ENCODE measurements around the gene LGALS7B. TPM values are rescaled to one million over a fixed set of nuclear protein-coding genes. Genes with fewer than 3 reads are reported as not detected.

Gene LGALS7B
- total and polyA plus RNA-seq, 5 donors from 2014 or later = not detected

DNA sequence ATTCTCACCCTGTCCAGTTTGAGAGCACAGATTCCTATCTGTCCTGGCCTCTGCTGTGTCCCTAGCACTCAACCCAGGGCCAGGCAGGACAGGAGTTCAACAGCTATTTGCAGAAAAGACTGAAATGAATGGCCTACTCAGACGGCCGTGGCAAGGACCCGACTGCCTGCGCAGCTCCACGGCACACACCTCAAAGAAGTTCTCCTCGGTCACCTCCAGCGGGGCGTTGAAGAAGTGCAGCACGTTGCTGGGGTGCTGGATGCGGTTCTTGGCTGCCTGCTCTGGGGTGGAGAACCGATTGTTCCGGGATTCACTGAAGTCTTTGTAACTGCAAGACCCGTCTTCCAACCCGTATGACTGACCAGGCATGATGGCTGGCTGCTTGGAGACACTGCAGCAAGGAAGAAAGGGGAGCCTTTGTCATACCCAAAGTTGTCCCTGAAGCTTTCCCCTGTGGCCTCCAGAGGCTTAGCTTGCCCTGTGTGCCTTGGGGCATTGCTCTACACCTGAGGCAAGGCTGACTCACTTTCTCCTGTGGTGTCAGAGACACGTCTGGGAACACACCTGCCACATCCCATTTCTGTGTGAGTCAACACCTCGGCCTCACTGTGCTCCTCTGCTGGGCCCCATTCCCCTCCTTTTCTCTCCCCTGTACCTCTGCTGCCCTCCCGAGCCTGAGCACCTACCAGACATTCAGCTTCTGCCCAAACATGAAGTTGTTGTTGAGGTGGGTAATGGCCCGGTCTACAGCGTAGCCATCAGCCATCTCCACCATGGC, 49.4 kb downstream of the LGALS7B start:
- Mint-ChIP-seq H3K36me3 (peaks cover 49% of the 10 kb centered on the region), H3K4me1 (peaks cover 13 to 45% (median 30%) of the 10 kb centered on the region in 4 donors), H3K4me3 (peak overlapping the region in 2 of 4 donors; percentile 11 to 21), H3K27ac (no peak overlapping the region), H3K9me3 (peaks cover 0 to 5% (median 0%) of the 10 kb centered on the region in 7 donors), H3K27me3 (peaks cover 11% of the 10 kb centered on the region)
- ATAC-seq (ENCODE audit: low read depth in 2 of 2) (no peak), DNase-seq (no peak)
- Histone ChIP-seq H3K27me3 (ENCODE audit: control insufficient read depth, insufficient read depth, low read length) (no peaks in the 10 kb centered on the region), H3K4me1 (ENCODE audit: control insufficient read depth, insufficient read depth, low read length, poor library complexity, severe bottlenecking) (peaks cover 33% of the 10 kb centered on the region), H3K9me3 (ENCODE audit: control insufficient read depth in 2 of 2, low read length in 2 of 2) (no peaks in the 10 kb centered on the region), H3K4me3 (ENCODE audit: low read depth, low read length) (no peak overlapping the region), H3K36me3 (ENCODE audit: control insufficient read depth, insufficient read depth, low read length) (peaks cover 74% of the 10 kb centered on the region), H3K27ac (ENCODE audit: insufficient read depth, low read length, poor library complexity, severe bottlenecking) (no peak overlapping the region)

DNA sequence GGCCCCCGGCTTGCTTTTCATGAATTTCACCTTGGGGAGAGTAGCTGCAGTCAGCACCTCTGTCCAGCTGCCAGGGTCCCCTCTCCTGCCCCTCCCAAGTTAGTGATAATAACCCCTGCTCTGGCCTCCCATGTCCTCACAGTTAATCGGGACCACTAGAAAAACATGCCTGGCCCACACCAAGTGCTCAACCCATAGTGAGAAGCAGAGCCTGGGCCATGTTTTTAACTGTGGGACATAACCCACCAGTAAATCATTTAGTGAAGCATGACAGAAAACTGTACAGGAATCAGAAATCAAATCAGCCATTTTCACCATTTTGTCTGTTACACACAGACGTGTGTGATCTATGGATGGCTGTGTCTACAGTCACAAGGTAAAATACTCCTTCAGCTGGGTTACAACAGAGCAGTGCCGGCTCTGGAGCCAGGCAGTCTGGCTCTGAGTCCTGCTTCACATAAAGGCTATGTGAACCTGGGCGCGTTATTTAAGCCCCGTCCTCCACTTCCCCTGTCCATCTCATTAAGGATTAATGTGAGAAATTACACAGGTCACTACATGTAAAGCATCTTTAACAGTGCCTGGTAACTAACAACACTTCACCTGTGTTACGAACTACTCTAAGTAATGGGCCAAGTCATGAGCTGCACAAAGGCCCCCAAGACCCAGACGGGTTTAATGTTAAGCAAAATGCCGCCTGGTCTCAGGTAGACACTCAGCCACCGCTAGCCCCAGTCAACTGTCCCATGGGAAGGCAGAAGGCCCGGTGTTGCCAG, 50.2 kb downstream of the LGALS7B start:
- Histone ChIP-seq H3K36me3 (ENCODE audit: control insufficient read depth, insufficient read depth, low read length) (peaks cover 82% of the 10 kb centered on the region), H3K27ac (ENCODE audit: insufficient read depth, low read length, poor library complexity, severe bottlenecking) (peak overlapping the region; percentile 44), H3K4me3 (ENCODE audit: low read depth, low read length) (no peak overlapping the region), H3K27me3 (ENCODE audit: control insufficient read depth, insufficient read depth, low read length) (no peaks in the 10 kb centered on the region), H3K4me1 (ENCODE audit: control insufficient read depth, insufficient read depth, low read length, poor library complexity, severe bottlenecking) (peaks cover 41% of the 10 kb centered on the region), H3K9me3 (ENCODE audit: control insufficient read depth in 2 of 2, low read length in 2 of 2) (no peaks in the 10 kb centered on the region)
- Mint-ChIP-seq H3K4me1 (peaks cover 16 to 51% (median 35%) of the 10 kb centered on the region in 4 donors), H3K27me3 (peaks cover 11% of the 10 kb centered on the region), H3K4me3 (peak overlapping the region in 3 of 4 donors; percentile 21 to 71 (median 48)), H3K36me3 (peaks cover 57% of the 10 kb centered on the region), H3K9me3 (peaks cover 0 to 5% (median 0%) of the 10 kb centered on the region in 7 donors), H3K27ac (no peak overlapping the region)
- ATAC-seq (ENCODE audit: low read depth in 2 of 2) (no peak), DNase-seq (no peak)

DNA sequence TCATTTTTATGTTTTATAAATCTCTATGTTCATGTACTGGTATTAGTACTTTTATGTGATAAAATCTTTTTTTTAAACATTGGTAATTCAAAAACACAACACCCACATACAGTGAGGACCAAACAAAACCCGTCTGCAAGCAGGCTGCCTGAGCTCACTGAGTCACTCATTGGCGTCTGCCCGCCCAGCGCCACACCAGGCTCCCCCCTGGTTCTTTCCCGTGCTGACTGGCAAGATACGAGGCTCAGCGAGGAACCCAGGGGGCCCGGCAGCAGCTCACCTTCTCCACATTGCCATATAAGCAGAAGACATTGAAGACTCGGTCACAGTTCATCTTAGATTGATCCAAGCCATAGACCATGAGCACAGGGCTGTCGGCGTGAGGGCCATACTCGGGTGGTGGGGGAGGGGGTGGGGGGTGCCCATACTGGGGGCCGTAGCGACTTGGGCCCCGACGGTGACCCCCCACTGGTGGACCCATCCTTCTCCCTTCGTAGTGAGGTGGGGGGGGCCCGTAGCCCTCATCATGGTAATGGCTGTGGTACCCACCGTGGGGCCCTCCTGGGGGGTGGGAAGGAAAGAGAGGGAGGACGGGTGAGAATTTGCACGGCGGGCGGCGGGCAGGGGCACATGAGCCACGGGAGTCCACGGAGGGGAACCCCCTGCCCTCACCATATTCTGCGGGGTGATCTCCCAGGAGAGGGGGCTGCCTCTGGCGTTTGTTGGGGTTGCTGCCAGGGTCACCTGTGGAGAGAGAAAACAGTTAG, 51.0 kb downstream of the LGALS7B start:
- peak overlapping the region in 1 of 3 donors; percentile 71 for H3K27ac Mint-ChIP-seq
- Histone ChIP-seq H3K36me3 (ENCODE audit: control insufficient read depth, insufficient read depth, low read length) (peaks cover 90% of the 10 kb centered on the region), H3K27ac (ENCODE audit: insufficient read depth, low read length, poor library complexity, severe bottlenecking) (peak overlapping the region; percentile 77), H3K4me1 (ENCODE audit: control insufficient read depth, insufficient read depth, low read length, poor library complexity, severe bottlenecking) (peaks cover 49% of the 10 kb centered on the region), H3K27me3 (ENCODE audit: control insufficient read depth, insufficient read depth, low read length) (no peaks in the 10 kb centered on the region), H3K4me3 (ENCODE audit: low read depth, low read length) (no peak overlapping the region), H3K9me3 (ENCODE audit: control insufficient read depth in 2 of 2, low read length in 2 of 2) (no peaks in the 10 kb centered on the region)
- H3K9me3 Mint-ChIP-seq = peaks cover 0 to 5% (median 0%) of the 10 kb centered on the region in 7 donors
- DNase-seq (no peak), ATAC-seq (ENCODE audit: low read depth in 2 of 2) (no peak)
- peak overlapping the region; percentile 35 to 79 (median 58) for H3K4me3 Mint-ChIP-seq
- H3K36me3 Mint-ChIP-seq = peaks cover 62% of the 10 kb centered on the region
- peaks cover 11% of the 10 kb centered on the region for H3K27me3 Mint-ChIP-seq
- H3K4me1 Mint-ChIP-seq = peaks cover 16 to 55% (median 41%) of the 10 kb centered on the region in 4 donors

DNA sequence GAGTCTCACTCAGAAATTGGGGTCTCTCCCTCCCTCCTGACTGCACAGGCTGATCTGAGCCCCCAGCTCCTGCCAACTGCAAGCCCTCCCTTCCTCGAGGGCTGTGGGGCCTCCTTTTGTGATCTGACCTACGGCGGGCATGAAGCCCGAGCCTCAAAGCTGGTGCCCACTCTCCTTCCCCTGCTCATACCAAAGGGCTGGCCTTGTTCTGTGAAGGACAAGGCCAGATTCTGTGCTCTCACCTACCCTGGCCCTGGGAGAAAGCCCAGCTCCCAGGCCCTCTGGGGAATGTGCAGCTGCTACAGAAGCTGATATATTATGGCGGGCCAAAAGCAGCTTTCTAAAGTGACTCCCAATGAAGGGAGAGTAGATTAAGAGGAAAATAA, 51.6 kb downstream of the LGALS7B start:
- no peaks in the 10 kb centered on the region for H3K27me3 ChIP-seq (ENCODE audit: control insufficient read depth, insufficient read depth, low read length)
- H3K27ac Mint-ChIP-seq = peak overlapping the region in 2 of 3 donors; percentile 71 to 91
- no peaks in the 10 kb centered on the region for H3K9me3 ChIP-seq (ENCODE audit: control insufficient read depth in 2 of 2, low read length in 2 of 2)
- H3K4me1 Mint-ChIP-seq = peaks cover 16 to 59% (median 45%) of the 10 kb centered on the region in 4 donors
- peaks cover 55% of the 10 kb centered on the region for H3K4me1 ChIP-seq (ENCODE audit: control insufficient read depth, insufficient read depth, low read length, poor library complexity, severe bottlenecking)
- peak overlapping the region in 3 of 4 donors; percentile 51 to 92 (median 84) for H3K4me3 Mint-ChIP-seq
- ATAC-seq (ENCODE audit: low read depth in 2 of 2) = no peak
- peaks cover 0 to 5% (median 0%) of the 10 kb centered on the region in 7 donors for H3K9me3 Mint-ChIP-seq
- no peak for DNase-seq
- H3K4me3 ChIP-seq (ENCODE audit: low read depth, low read length) = no peak overlapping the region
- H3K36me3 ChIP-seq (ENCODE audit: control insufficient read depth, insufficient read depth, low read length) = peaks cover 95% of the 10 kb centered on the region
- H3K27me3 Mint-ChIP-seq = peaks cover 11% of the 10 kb centered on the region
- peaks cover 65% of the 10 kb centered on the region for H3K36me3 Mint-ChIP-seq
- peak overlapping the region; percentile 77 for H3K27ac ChIP-seq (ENCODE audit: insufficient read depth, low read length, poor library complexity, severe bottlenecking)

Other genes starting within 250 kb of the LGALS7B start
- 310 TPM for gene MAP4K1, start 171.2 kb upstream of the LGALS7B start, total RNA-seq
- 100 to 1,000 TPM; 117 to 164 (median 140) TPM for gene MAP4K1, start 171.2 kb upstream of the LGALS7B start, polyA plus RNA-seq
- 319 TPM for gene EIF3K, start 170.0 kb upstream of the LGALS7B start, total RNA-seq
- gene EIF3K, start 170.0 kb upstream of the LGALS7B start, polyA plus RNA-seq = 100 to 1,000 TPM; 429 to 508 (median 476) TPM
- 323 TPM for gene ACTN4, start 141.6 kb upstream of the LGALS7B start, total RNA-seq
- gene ACTN4, start 141.6 kb upstream of the LGALS7B start, polyA plus RNA-seq = 10 to 100 TPM; 11.2 to 22.2 (median 15.7) TPM
- 6.1 TPM for gene CAPN12, start 44.7 kb upstream of the LGALS7B start, total RNA-seq
- gene CAPN12, start 44.7 kb upstream of the LGALS7B start, polyA plus RNA-seq = 1 to 10 TPM; 1.0 to 2.6 (median 1.9) TPM
- gene LGALS7, start 15.7 kb upstream of the LGALS7B start, total RNA-seq = not detected
- not detected for gene LGALS7, start 15.7 kb upstream of the LGALS7B start, polyA plus RNA-seq
- gene LGALS4, start 23.7 kb downstream of the LGALS7B start, total RNA-seq = 2.1 TPM
- under 1 TPM in 1 of 4 donors, not detected in 3; 0.10 TPM for gene LGALS4, start 23.7 kb downstream of the LGALS7B start, polyA plus RNA-seq
- gene ECH1, start 42.6 kb downstream of the LGALS7B start, total RNA-seq = 95.2 TPM
- 100 to 1,000 TPM; 248 to 308 (median 277) TPM for gene ECH1, start 42.6 kb downstream of the LGALS7B start, polyA plus RNA-seq
- 503 TPM for gene HNRNPL, start 60.8 kb downstream of the LGALS7B start, total RNA-seq
- gene HNRNPL, start 60.8 kb downstream of the LGALS7B start, polyA plus RNA-seq = 10 to 100 TPM; 66.3 to 93.6 (median 85.5) TPM
- gene RINL, start 89.1 kb downstream of the LGALS7B start, total RNA-seq = 48.9 TPM
- gene RINL, start 89.1 kb downstream of the LGALS7B start, polyA plus RNA-seq = 10 to 100 TPM; 30.1 to 39.7 (median 36.5) TPM
- 78.4 TPM for gene SIRT2, start 110.4 kb downstream of the LGALS7B start, total RNA-seq
- gene SIRT2, start 110.4 kb downstream of the LGALS7B start, polyA plus RNA-seq = 10 to 100 TPM; 33.8 to 52.0 (median 44.3) TPM
- 57.7 TPM for gene NFKBIB, start 110.8 kb downstream of the LGALS7B start, total RNA-seq
- 10 to 100 TPM in 3 of 4 donors, 1 to 10 TPM in 1; 9.0 to 18.9 (median 11.9) TPM for gene NFKBIB, start 110.8 kb downstream of the LGALS7B start, polyA plus RNA-seq
- 0.91 TPM for gene CCER2, start 123.0 kb downstream of the LGALS7B start, total RNA-seq
- not detected for gene CCER2, start 123.0 kb downstream of the LGALS7B start, polyA plus RNA-seq
- 16.1 TPM for gene SARS2, start 141.6 kb downstream of the LGALS7B start, total RNA-seq
- gene SARS2, start 141.6 kb downstream of the LGALS7B start, polyA plus RNA-seq = 10 to 100 TPM; 13.1 to 15.6 (median 15.0) TPM
- gene MRPS12, start 141.7 kb downstream of the LGALS7B start, total RNA-seq = 19.8 TPM
- gene MRPS12, start 141.7 kb downstream of the LGALS7B start, polyA plus RNA-seq = 100 to 1,000 TPM in 3 of 4 donors, 10 to 100 TPM in 1; 97.2 to 114 (median 108) TPM
- not detected for gene FBXO17, start 186.5 kb downstream of the LGALS7B start, total RNA-seq
- gene FBXO17, start 186.5 kb downstream of the LGALS7B start, polyA plus RNA-seq = under 1 TPM in 2 of 4 donors, not detected in 2; 0.14 to 0.30 TPM
- gene FBXO27, start 243.3 kb downstream of the LGALS7B start, total RNA-seq = 0.35 TPM
- gene FBXO27, start 243.3 kb downstream of the LGALS7B start, polyA plus RNA-seq = under 1 TPM in 3 of 4 donors, not detected in 1; 0.16 to 0.34 (median 0.22) TPM

All from CD4-positive, CD25-positive, alpha-beta regulatory T cell (primary cell).